Right forelimb (tissue), 1 donor: ENCODE measurements around the gene NKAPD1.
"Not testable (repeated sequence)": the region's sequence is repeated elsewhere in the genome, so short reads cannot be mapped to it uniquely, and the experiment has no call there.

Experiments
- DNase-seq: peaks from one replicate; pipeline ENCODE4 v3.0.0-alpha.2; 2018

Gene NKAPD1, protein sequence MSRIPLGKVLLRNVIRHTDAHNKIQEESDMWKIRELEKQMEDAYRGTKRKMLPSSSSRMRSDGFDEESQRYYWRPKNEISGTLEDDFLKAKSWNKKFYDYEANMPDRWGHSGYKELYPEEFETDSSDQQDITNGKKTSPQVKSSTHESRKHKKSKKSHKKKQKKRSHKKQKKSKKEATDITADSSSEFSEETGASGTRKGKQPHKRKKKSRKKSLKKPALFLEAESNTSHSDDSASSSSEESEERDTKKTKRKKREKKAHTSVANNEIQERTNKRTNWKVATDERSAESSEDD

DNA sequence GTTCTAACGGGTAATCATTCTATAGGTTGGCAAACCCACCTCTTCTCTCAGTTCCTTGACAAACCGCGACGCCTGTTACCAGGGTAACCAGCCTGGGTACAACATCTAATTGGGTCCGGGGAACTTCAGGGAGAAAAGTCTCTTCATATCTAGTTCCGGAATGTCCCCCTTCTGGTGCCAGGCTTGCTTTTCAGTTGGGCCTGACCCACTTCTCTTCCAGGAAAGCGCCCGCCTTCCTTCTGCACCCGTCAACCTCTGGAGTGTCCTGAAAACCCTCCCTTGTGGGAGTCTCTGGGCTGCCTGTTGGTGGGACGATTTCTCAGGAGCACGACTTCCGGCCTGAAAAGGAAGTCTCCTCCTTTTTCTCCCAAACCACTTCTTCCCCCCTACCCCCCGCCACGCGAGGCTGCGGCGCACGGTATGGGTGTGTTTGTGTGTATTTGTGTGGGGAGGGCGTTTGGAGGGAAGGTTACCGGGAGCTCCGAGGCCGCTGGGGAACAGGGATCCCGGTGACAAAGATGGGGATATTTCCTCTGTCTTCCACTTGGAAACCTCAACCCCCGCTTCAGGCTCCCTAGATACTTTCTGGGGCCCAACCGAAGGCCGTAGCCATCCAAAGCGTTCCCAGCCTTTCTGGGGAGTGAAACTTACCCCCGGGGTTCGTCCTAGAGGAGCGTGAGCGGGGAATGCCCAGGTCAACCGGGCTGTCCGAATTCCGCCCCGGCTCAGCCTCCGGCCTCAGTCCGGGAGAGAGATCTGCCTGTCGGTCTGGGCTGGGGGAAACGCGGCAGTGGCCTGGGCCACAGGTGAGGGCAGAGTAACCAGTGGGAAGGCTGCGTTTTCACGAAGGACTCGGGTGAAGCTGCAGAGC lies at the start of gene NKAPD1, which contains the start of gene PIH1D2:
Gene NKAPD1, plus strand, starts transcription at position 359 of the 871 bp plus-strand sequence. CDS start 1,276 bp downstream, outside the sequence.
Gene PIH1D2, minus strand, starts transcription at position 77 of the 871 bp plus-strand sequence. CDS start 843 bp downstream, outside the sequence.
- peak; percentile 88 for DNase-seq

DNA sequence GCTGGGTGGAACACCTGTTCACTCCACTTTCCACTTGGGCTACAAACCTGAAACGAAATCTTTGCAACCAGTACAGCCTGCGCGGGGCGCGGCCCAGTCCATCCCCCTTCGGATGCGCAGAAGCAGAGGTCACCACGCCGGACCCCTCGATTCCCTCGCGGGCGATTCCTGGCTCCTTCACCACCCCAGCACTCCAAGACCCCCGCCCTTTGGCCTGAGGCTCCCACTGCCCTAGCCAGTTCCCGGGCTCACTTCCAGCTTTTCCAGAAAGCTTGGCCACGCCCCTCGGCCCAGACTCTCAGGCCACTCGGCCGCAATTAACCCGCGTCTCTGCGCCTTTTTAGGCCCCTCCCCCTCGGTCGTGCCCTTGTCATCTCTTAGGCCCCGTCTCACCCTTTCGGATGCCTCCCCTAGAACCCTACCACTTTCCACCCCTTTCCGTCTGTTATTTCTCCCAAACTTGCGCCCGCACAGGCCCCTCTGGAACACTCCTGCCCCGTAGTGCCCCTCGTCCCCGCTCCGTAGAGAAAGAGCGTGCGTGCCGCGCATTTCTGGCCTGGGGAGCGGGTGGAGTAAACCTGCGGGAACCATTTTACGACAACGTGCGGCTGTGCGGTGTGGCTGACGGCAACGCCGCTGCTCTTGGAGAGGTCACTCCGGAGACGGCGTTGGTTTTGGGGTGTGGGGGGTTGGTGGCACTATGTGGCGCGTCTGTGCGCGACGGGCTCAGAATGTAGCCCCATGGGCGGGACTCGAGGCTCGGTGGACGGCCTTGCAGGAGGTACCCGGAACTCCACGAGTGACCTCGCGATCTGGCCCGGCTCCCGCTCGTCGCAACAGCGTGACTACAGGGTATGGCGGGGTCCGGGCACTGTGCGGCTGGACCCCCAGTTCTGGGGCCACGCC lies 49.1 kb upstream of the NKAPD1 start, which contains the start of gene DLAT:
Gene DLAT, plus strand, starts transcription at position 636 of the 906 bp plus-strand sequence. Its CDS starts 65 bp downstream, at position 701.
- DNase-seq = peak; percentile 90

DNA sequence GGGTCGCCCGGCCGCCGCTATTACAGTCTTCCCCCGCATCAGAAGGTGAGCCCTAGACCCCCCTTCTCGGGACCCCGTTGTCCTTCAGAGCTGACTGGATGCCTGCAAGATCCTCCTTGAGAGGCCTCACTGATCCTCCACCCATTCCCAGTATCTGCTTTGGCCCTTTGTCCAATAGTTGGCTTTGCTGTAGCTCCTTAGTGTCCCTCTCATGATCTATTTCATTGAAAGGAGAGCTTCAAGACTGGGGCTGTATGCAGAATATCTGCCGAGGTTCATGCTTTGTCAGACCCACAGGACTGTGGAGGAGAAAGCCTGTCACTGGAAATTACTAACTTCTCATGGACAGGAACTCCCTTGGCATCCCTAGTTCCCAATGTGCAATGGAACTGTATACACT lies 48.4 kb upstream of the NKAPD1 start:
- DNase-seq = no peak

DNA sequence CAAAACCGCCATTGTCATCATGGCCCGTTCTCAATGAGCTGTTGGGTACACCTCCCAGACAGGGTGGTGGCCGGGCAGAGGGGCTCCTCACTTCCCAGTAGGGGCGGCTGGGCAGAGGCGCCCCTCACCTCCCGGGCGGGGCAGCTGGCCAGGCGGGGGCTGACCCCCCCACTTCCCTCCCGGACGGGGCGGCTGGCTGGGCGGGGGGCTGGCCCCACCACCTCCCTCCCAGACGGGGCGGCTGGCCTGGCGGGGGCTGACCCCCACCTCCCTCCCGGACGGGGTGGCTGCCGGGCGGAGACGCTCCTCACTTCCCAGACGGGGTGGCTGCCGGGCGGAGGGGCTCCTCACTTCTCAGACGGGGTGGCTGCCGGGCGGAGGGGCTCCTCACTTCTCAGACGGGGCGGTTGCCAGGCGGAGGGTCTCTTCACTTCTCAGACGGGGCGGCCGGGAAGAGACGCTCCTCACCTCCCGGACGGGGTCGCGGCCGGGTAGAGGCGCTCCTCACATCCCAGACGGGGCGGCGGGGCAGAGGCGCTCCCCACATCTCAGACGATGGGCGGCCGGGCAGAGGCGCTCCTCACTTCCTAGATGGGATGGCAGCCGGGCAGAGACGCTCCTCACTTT lies 47.2 kb upstream of the NKAPD1 start:
- DNase-seq = not testable (repeated sequence)

DNA sequence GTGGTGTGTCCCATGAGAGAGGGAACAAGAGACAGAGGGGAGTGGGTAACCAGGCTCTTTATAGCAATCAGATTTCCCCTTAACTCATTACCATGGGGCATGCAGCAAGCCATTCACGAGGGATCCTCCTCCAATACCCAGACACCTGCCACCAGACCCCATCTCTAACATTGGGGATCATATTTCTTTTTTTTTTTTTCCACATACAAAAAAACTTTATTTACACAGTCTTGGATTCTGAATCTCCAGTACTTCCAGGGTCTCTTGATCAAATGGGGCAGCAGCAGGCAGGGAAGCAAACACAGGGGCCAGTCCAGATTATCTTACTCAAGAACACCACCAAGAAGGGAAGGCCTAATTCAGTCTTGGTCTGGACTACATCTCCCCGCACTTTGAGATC lies 44.6 kb upstream of the NKAPD1 start:
- DNase-seq = no peak

DNA sequence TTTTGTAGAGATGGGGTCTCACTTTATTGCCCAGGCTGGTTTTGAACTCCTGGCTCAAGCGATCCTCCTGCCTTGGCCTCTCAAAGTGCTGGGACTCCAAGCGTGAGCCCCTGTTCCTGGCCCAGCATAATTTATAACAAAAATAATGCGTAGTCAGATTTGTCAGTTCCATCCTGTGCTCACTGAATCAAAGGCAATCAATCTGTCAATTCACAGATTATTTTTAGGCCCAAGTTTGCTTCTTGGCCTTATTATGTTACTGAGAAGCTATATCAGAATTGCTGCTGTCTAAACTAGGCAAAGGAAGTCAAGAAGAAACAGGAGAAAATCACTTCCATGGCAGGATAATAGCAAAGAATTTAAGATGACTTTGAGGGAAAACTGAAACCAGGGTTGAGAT lies 40.2 kb upstream of the NKAPD1 start:
- no peak for DNase-seq

DNA sequence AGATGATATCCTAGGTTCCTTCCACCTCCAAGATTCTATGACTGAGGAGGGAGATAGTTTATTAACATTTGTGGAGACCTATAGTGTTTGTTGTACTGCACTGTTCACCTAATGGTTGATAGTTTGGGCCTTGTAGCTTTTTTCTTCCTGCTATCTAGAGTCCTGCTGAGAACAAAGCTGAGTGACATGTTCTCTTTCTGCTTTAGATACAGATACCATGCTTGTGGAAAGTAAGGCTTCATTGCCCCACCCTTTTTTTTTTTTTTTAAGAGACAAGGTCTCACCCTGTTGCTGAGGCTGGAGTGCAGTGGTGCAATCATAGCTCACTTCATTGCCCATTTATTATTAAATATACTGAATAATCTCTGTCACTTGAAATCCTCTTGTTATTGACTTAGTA lies 36.6 kb upstream of the NKAPD1 start:
- DNase-seq = no peak

DNA sequence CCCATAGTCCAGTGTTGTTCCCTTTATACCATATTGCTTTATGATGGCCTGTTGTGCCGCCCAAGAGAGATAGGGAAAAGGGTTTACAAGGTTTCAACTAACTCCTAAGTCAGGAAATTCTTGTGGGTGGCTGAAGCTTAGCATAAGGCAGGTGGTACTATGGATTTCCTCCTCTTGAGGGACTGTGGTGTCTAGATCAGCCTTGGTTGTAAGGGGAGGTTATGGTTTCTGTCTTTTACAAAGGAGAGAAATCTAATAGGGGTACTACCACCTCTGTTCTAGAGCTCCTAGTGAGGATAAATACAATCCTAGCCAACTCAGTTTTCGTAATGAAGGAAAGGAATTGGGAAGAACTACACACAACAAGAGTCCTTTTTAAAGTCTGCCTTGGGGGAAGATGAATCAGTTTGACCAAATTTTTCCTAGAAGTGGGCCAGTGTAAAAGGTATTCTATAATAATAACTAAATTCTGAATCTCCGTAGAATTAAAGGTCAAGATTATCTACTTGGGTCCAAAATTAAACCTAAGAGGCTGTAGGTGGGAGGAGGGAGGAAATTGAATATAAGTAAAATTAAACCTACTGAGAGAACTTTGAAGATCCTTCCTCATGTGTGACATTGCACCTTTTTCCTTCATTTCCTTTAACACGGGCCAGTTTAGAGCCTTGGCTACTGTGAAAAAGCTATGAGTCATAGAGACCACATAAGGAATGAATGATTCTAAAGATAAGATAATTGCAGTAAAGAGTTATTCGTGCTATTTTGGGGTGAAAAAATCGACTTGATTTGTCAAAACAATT lies 31.7 kb upstream of the NKAPD1 start:
- DNase-seq = no peak

DNA sequence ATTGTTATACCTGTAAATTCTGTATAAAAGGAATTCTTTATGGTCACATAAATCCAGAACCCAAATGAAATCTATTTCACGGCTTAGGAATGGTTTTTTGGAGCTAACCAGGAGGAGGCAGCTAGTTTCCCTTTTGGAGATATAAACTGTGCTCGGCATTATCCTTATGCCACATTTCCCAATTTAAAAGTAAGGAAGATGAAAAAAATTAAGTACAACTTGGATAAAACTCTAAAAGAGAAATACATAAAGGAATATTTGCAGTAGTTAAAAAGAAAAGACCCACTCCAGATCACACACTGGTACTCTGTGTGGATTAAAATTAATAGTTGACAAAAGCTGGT lies 31.2 kb upstream of the NKAPD1 start:
- no peak for DNase-seq

DNA sequence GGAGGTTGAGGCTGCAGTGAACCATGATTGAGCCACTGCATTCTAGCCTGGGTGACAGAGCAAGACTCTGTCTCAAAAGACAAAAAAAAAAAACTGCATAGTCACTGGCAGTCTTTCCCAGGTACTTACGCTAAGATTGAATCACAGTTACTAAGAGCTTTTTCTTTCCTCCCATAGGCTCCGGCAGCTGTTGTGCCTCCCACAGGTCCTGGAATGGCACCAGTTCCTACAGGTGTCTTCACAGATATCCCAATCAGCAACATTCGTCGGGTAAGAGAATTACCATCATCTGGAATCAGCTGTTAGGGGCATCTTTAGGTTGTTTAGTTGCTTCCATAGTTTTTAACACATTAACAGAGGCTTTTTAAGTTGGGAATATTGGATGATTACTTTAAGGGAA lies 29.1 kb upstream of the NKAPD1 start:
- DNase-seq = no peak

DNA sequence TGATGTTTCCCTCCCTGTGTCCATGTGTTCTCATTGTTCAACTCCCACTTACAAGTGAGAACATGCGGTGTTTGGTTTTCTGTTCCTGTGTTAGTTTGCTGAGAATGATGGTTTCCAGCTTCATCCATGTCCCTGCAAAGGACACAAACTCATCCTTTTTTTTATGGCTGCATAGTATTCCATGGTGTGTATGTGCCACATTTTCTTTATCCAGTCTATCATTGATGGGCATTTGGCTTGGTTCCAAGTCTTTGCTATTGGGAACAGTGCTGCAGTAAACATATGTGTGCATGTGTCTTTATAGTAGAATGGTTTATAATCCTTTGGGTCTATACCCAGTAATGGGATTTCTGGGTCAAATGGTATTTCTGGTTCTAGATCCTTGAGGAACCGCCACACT lies 27.5 kb upstream of the NKAPD1 start:
- DNase-seq = not testable (repeated sequence)

DNA sequence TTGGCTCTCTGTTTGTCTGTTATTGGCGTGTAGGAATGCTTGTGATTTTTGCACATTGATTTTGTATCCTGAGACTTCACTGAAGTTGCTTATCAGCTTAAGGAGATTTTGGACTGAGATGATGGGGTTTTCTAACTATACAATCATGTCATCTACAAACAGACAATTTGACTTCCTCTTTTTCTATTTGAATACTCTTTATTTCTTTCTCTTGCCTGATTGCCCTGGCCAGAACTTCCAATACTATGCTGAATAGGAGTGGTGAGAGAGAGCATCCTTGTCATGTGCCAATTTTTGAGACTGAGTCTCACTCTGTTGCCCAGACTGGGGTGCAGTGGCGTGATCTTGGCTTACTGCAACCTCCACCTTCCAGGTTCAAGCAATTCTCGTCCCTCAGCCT lies 25.8 kb upstream of the NKAPD1 start:
- not testable (repeated sequence) for DNase-seq

DNA sequence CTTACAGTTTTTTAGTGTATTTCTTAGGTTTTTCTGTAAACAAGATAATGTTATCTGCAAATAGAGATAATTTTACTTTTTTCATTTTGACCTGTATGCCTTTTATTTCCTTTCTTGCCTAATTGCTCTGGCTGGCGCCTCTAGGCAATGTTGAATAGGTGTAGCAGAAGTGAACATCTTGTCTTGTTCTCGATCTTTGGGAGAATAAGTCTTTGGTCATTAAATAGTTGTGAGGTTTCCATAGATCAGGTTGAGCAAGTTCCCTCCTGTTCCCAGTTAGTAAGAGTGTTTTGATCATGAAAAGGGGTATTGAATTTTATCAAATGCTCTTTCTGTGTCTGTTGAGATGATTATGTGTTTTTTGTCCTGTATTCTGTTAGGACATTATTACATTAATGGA lies 24.3 kb upstream of the NKAPD1 start:
- DNase-seq = no peak

DNA sequence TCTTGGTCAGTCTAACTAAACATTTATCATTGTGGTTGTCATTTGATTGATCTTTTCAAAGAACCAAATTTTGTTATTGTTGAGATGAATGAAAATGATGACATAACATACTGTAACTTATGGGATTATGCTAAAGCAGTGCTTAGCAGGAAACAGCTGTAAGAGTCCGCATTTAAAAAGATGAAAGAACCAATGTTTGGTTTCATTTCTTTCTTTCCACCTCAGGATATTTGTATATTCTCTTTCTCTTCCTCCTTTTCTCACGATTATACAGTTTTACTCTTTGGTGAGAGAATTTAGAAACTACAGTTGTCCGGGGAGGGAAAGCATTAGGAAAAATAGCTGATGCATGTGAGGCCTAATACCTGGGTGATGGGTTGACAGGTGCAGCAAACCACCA lies 23.4 kb upstream of the NKAPD1 start:
- DNase-seq = no peak

DNA sequence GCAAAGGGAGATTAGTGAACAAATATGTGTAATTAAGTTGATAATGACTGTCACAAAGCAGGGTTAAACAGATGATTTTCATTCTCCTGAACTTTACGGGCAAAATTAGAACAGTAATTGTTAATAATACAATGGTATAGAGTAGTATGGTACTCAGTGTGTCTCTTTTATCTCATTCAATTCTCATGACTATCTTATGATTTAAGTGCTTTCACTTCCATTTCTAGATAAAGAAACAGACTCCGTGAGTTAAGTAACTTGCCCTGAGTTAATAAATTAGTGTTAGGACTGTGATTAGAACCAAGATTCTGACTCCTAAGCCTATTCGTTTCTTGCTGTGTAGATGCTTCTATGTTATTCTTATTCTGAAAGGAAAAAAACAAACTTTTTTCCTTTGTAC lies 22.3 kb upstream of the NKAPD1 start:
- no peak for DNase-seq

DNA sequence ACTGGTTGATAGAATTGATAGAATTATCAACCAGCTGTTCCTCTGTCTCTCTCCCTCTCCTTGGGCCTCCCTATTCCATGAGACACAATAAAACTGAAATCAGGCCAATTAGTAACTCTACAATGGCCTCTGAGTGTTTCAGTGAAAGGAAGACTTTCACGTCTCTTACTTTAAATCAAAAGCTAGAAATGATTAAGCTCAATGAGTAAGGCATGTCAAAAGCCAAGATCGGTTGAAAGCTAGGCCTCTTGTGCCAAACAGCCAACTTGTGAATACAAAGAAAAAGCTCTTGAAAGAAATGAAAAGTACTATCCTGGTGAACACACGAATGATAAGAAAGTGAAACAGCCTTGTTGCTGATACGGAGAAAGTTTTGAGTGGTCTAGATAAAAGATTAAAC lies 16.9 kb upstream of the NKAPD1 start:
- no peak for DNase-seq

DNA sequence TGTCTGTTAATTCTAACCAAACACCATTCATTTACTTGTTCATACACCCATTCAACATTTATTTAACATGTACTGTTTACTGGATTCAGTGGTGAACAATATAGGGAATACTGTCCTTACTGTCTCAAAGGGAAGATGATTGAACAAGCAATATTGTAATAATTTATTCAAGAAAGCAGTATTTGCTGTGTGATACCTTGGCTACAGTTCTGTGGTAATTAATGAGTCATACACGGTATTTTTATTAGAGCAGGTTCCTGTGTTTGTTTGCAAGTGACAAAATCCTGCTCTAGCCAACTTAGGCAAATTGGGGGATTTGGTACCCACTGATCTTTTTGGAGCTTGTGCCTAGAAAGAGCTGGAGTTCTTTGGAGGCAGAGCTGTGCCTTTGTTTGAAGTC lies 16.0 kb upstream of the NKAPD1 start:
- no peak for DNase-seq

DNA sequence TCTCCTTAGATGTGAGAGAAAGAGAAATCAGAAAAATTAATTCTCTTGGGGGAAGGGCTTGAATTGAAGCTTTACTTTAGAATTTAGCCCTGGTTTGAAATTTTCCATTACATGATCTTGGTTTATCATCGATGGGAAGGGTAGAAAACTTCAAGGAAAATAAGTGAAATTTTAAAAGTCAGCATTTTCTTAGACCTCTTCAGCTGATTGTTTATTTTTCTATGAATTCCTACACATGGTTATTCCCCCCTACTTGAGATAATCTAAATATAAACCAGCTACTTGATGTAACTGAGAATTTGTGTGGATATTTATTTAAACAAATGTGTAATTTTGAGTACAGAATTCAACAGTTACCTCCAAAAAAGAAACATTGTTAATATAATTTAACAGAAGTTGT lies 11.2 kb upstream of the NKAPD1 start:
- DNase-seq = no peak

DNA sequence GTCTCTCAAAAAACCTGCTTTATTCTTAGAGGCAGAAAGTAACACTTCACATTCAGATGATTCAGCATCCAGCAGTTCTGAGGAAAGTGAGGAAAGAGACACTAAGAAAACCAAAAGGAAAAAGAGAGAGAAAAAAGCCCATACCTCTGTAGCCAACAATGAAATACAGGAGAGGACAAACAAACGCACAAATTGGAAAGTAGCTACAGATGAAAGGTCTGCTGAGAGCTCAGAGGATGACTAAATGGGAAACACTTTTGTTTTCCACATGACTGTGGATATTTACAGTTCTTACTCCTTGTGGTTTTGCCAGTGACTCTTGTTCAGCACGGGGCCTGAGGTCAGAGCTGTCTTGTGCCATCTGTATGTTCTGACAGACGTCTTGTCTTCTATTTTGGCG lies 8.6 kb downstream of the NKAPD1 start:
- no peak for DNase-seq

DNA sequence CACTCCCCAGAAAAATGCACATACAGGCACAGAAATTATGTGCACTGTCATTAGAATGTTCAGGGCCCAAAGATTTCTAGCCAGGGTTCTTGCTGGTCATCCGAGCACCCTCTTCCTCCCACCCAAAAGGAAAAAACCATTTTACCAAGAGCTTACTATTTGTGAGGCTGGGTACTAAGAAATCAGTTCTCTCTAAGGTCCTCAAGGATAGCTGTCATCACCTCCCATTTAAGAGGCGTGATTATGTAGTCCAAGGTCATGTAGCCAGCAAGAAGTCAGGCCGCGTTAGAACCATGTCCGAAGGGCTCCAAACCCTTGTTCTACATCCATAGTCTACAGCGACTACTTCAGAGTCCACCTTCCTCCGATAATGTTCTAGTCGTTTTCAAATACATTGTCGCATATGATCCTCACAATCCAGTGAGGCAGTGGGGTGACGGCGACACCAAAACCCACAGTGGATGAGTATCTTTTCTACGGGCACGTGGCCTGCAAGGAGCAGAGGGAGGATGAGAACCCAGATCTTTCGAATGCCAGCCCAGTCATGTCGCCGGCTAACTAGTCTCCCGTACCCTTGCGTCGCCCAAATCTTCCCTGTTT lies 11.8 kb downstream of the NKAPD1 start:
- no peak for DNase-seq
